GM18858 (cell line): ENCODE measurements around the gene GSX1.

Source experiments
- ATAC-seq: cut with Tn5 transposase; IDR thresholded peaks from one replicate; pipeline ENCODE4 v1.9.1; 2021; ENCODE audit not compliant: unreplicated experiment

The GSX1 gene

GRCh38 chr13:27826379-27827353, 34.4 kb downstream of the GSX1 start:
- no peak for ATAC-seq

GRCh38 chr13:27827646-27828045, 35.4 kb downstream of the GSX1 start:
- ATAC-seq, result no peak

DNA sequence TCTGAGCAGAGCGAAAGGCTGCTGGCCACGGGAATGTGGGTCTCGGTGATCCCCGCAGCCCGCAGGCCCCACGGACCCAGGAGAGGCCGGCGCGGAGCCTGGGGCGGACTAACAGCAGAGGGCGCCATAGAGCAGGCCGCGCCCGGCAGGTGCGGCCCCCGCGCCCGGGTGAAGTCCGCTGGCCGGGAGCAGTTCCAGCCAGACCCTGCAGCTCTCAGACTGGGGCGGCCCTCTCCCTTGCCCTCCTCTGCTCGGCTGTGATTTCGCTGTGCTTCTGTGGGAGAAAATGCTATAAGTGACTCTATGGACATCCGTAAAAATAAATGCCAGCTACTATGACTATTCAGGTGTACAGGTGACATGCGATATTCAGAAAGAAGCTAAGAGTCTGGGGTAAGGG, 37.7 kb downstream of the GSX1 start:
- ATAC-seq, result no peak

DNA sequence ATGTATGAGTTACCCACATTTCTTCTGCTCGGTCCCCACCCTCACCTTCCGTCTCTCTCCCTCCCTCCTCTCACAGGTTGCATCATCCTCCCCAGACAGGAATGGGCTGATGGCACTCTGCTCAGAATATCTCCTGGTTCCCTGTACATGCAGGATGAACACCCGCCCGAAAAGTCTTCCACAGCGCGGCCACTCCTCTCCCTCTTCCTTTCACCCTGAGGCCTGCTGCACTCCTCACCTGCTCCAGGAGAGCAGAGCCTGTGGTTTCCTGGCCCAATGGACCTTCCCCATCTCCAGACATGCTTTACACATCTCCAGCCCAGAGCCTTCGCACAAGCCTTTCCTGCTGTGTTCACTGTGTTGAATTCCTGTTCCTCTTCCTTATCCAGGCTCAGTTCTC, 40.9 kb downstream of the GSX1 start:
- ATAC-seq, result no peak

DNA sequence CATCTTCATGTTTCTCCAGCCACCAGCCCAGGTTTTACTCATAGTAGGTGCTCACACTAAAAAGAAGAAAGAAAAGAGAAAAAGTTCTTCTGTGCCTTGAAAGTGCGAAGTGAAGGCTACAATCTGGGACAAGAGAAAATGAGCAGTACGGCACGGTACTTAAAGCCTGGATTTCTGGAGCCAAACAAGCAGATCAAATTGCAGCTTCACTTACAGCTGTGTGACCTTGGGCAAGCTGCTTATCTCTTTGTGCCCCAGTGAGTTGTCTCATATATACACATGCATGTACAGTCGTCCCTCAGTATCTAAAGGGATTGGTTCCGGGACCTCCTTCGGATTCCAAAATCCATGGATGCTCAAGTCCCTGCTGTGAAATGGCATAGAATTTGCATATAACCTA, 41.8 kb downstream of the GSX1 start:
- ATAC-seq, result no peak

DNA sequence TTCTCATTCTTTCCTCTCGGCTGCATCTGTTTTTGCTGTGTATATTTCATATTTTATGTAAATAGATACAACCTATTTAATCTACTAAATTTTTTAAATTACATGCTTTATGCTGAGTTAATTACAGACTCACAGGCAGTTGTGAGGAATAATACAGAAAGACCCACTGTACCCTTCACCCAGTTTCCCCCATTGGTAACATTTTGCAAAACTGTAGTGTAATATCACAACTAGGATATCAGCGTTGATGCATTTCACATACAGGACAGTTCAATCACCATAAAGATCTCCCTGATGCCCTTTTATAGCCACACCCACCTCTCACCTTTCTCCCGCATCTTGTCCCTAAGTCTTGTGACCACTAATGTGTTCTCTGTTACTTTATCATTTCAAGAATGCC, 43.5 kb downstream of the GSX1 start:
- ATAC-seq, result no peak

DNA sequence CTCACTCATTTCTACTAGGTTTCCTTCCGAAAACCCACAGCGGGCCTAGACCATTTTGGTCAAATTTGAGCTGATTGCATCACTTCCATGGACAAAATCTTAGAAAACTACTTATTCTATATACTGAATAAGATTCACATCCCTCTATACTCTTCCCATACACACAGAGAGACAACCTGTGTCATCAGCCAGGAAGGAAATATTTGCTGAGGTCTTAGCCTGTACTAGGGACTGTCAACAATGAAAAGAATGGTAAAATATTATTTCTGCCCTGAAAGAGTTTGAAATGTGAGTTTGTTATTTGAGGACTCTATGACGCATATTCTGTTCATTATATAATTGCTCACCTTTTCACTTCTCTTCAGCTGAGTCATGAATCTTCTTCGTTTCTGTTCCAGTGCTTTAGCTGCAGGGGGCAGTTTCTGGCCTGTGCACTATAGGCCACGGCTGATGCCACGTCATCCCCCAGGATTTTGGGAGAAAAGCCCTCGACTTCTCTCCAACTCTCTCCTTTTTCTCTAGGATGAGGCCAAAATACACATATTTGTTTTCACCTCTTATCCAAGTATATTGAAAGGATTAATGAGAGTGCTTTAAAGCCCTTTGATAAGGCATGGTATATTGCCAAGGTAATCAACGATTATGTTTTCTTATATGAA, 47.7 kb downstream of the GSX1 start:
- no peak for ATAC-seq

DNA sequence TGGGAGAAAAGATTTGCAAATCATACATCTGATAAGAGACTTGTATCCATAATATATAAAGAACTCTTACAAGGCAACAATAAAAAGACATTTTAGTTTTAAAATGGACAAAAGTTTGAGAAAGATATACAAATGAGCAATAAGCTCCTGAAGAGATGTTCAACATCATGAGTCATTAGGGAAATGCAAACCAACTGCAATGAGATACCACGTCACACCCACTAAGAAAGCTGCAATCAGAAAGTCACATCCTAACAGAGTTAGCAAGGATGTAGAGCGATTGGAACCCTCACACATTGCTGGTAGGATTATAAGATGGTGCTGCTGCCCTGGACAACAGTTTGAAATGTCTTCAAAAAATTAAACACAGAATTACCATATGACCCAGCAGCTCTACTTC, 50.3 kb downstream of the GSX1 start:
- no peak for ATAC-seq
